Astrocyte (in vitro differentiated cells and primary cell): Measurements from ENCODE around the gene CLIC1. TPM values are rescaled to one million over a fixed set of nuclear protein-coding genes. Genes with fewer than 3 reads are reported as not detected.

ENCODE experiments used
- DNase-seq: peaks from one replicate; pipeline ENCODE4 v3.0.0-alpha.2; 2010; ENCODE audit warnings: low read depth
- FAIRE-seq: peaks from 2 replicates; lab custom pipeline; 2011; peaks lifted over from hg19 to GRCh38; lab: Jason Lieb, UNC
- H2AFZ ChIP-seq: 2 replicates; pipeline ENCODE4 v1.6.0; 2012; ENCODE audit warnings: low read depth, low read length, inconsistent platforms
- H3K27ac ChIP-seq: 2 replicates; pipeline ENCODE4 v1.5.1; 2011; ENCODE audit warnings: low read depth, low read length, inconsistent platforms
- H3K27me3 ChIP-seq: 2 replicates; pipeline ENCODE4 v1.6.0; 2011; ENCODE audit warnings: low read length, inconsistent platforms; ENCODE audit not compliant: insufficient read depth
- H3K36me3 ChIP-seq: 2 replicates; pipeline ENCODE4 v1.5.1; 2011; ENCODE audit warnings: low read length, inconsistent platforms; ENCODE audit not compliant: insufficient read depth
- H3K4me1 ChIP-seq: 2 replicates; pipeline ENCODE4 v1.5.1; 2011; ENCODE audit warnings: low read length, inconsistent platforms; ENCODE audit not compliant: insufficient read depth
- H3K4me2 ChIP-seq: 2 replicates; pipeline ENCODE4 v1.6.0; 2012; ENCODE audit warnings: low read length, inconsistent platforms
- H3K4me3 ChIP-seq: 2 replicates; pipeline ENCODE4 v1.5.1; 2011; ENCODE audit warnings: low read depth, mild to moderate bottlenecking, low read length, inconsistent platforms; ENCODE audit not compliant: insufficient read depth
- H3K79me2 ChIP-seq: 2 replicates; pipeline ENCODE4 v1.6.0; 2012; ENCODE audit warnings: mild to moderate bottlenecking, low read length, inconsistent platforms; ENCODE audit not compliant: insufficient read depth
- H3K9ac ChIP-seq: 2 replicates; pipeline ENCODE4 v1.6.0; 2012; ENCODE audit warnings: mild to moderate bottlenecking, low read length, inconsistent platforms
- H3K9me3 ChIP-seq: 2 replicates; pipeline ENCODE4 v1.5.1; 2012; ENCODE audit warnings: low read depth, mild to moderate bottlenecking, low read length, inconsistent platforms; ENCODE audit not compliant: insufficient read depth
- H4K20me1 ChIP-seq: 2 replicates; pipeline ENCODE4 v1.6.0; 2012; ENCODE audit warnings: low read length, inconsistent platforms; ENCODE audit not compliant: insufficient read depth
- H3K27ac Mint-ChIP-seq: one replicate; pipeline ENCODE4 v1.8.0; 2021; ENCODE audit warnings: mild to moderate bottlenecking, mixed read lengths; ENCODE audit not compliant: unreplicated experiment
- H3K27me3 Mint-ChIP-seq: one replicate; pipeline ENCODE4 v1.8.0; 2021; ENCODE audit warnings: low read depth, mixed read lengths; ENCODE audit not compliant: unreplicated experiment
- H3K36me3 Mint-ChIP-seq: one replicate; pipeline ENCODE4 v1.8.0; 2021; ENCODE audit warnings: low read depth, mixed read lengths; ENCODE audit not compliant: unreplicated experiment
- H3K4me1 Mint-ChIP-seq: one replicate; pipeline ENCODE4 v1.8.0; 2021; ENCODE audit warnings: low read depth, mixed read lengths; ENCODE audit not compliant: unreplicated experiment
- H3K4me3 Mint-ChIP-seq: one replicate; pipeline ENCODE4 v1.8.0; 2021; ENCODE audit warnings: mild to moderate bottlenecking, moderate library complexity, mixed read lengths; ENCODE audit not compliant: unreplicated experiment
- H3K9me3 Mint-ChIP-seq: one replicate; pipeline ENCODE4 v1.8.0; 2021; ENCODE audit warnings: mild to moderate bottlenecking, mixed read lengths; ENCODE audit not compliant: unreplicated experiment
- EZH2 ChIP-seq: IDR thresholded peaks from 2 replicates; pipeline ENCODE4 v1.6.1; 2012; ENCODE audit warnings: mild to moderate bottlenecking, low read length, inconsistent platforms; ENCODE audit not compliant: insufficient read depth
- total RNA-seq: library from RNA; stranded (reverse); gene quantifications from 2 replicates; pipeline ENCODE4 v1.2.1, GENCODE V29; 2021
- TF ChIP-seq, protein P1 (sequence below): IDR thresholded peaks from 2 replicates; pipeline ENCODE4 v1.5.1; 2011; ENCODE audit warnings: low read depth, mild to moderate bottlenecking, inconsistent platforms, low read length, moderate library complexity; ENCODE audit not compliant: insufficient read depth

The CLIC1 gene
- total RNA-seq, 1 donor from 2014 or later, result 518 TPM

- H3K79me2 ChIP-seq, result peaks cover 18% of the 10 kb centered on the region
- peaks cover 42% of the 10 kb centered on the region for H4K20me1 ChIP-seq
- H3K27ac ChIP-seq, result no peak overlapping the region
- DNase-seq (no peak), FAIRE-seq (no peak)
- H3K9me3 ChIP-seq, result no peaks in the 10 kb centered on the region
- no peak overlapping the region for H2AFZ ChIP-seq
- peaks cover 15% of the 10 kb centered on the region for H3K4me1 ChIP-seq
- H3K27me3 ChIP-seq, result no peaks in the 10 kb centered on the region
- peaks cover 14% of the 10 kb centered on the region for H3K4me1 Mint-ChIP-seq
- no peak for TF ChIP-seq EZH2
- TF ChIP-seq, protein P1, sequence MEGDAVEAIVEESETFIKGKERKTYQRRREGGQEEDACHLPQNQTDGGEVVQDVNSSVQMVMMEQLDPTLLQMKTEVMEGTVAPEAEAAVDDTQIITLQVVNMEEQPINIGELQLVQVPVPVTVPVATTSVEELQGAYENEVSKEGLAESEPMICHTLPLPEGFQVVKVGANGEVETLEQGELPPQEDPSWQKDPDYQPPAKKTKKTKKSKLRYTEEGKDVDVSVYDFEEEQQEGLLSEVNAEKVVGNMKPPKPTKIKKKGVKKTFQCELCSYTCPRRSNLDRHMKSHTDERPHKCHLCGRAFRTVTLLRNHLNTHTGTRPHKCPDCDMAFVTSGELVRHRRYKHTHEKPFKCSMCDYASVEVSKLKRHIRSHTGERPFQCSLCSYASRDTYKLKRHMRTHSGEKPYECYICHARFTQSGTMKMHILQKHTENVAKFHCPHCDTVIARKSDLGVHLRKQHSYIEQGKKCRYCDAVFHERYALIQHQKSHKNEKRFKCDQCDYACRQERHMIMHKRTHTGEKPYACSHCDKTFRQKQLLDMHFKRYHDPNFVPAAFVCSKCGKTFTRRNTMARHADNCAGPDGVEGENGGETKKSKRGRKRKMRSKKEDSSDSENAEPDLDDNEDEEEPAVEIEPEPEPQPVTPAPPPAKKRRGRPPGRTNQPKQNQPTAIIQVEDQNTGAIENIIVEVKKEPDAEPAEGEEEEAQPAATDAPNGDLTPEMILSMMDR, result no peak
- peaks cover 25% of the 10 kb centered on the region for H3K36me3 Mint-ChIP-seq
- H3K9me3 Mint-ChIP-seq, result no peaks in the 10 kb centered on the region
- H3K36me3 ChIP-seq, result peaks cover 26% of the 10 kb centered on the region
- peak overlapping the region; percentile 96 for H3K4me2 ChIP-seq
- no peaks in the 10 kb centered on the region for H3K27me3 Mint-ChIP-seq
- H3K27ac Mint-ChIP-seq, result no peak overlapping the region
- peak overlapping the region; percentile 90 for H3K4me3 Mint-ChIP-seq
- H3K9ac ChIP-seq, result peak overlapping the region; percentile 88
- H3K4me3 ChIP-seq, result peak overlapping the region; percentile 86
Observed at GRCh38 chr6:31727717-31728671, 8.3 kb downstream of the CLIC1 start.

GRCh38 chr6:31727034-31727716 is 9.2 kb downstream of the CLIC1 start:
- Histone ChIP-seq H4K20me1 (peaks cover 36% of the 10 kb centered on the region), H3K9ac (no peak overlapping the region), H3K79me2 (peaks cover 15% of the 10 kb centered on the region), H3K4me2 (no peak overlapping the region), H3K4me3 (no peak overlapping the region), H3K27ac (no peak overlapping the region), H3K4me1 (peaks cover 14% of the 10 kb centered on the region), H3K27me3 (no peaks in the 10 kb centered on the region), H3K9me3 (no peaks in the 10 kb centered on the region), H3K36me3 (peaks cover 21% of the 10 kb centered on the region), H2AFZ (no peak overlapping the region)
- Mint-ChIP-seq H3K27ac (no peak overlapping the region), H3K4me1 (peaks cover 13% of the 10 kb centered on the region), H3K4me3 (peak overlapping the region; percentile 52), H3K9me3 (no peaks in the 10 kb centered on the region), H3K27me3 (no peaks in the 10 kb centered on the region), H3K36me3 (peaks cover 22% of the 10 kb centered on the region)
- TF ChIP-seq, protein P1, result no peak
- TF ChIP-seq EZH2, result no peak
- DNase-seq (no peak), FAIRE-seq (no peak)
